ENCODE measurements around the gene TMA7B.

The TMA7B gene

GRCh38 chr22:40009292-40009774, 49.1 kb downstream of the TMA7B start:
- H3K4me3 ChIP-seq (ENCODE audit: low read length): no peak overlapping the region
- TF ChIP-seq, protein P1, sequence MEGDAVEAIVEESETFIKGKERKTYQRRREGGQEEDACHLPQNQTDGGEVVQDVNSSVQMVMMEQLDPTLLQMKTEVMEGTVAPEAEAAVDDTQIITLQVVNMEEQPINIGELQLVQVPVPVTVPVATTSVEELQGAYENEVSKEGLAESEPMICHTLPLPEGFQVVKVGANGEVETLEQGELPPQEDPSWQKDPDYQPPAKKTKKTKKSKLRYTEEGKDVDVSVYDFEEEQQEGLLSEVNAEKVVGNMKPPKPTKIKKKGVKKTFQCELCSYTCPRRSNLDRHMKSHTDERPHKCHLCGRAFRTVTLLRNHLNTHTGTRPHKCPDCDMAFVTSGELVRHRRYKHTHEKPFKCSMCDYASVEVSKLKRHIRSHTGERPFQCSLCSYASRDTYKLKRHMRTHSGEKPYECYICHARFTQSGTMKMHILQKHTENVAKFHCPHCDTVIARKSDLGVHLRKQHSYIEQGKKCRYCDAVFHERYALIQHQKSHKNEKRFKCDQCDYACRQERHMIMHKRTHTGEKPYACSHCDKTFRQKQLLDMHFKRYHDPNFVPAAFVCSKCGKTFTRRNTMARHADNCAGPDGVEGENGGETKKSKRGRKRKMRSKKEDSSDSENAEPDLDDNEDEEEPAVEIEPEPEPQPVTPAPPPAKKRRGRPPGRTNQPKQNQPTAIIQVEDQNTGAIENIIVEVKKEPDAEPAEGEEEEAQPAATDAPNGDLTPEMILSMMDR (conservative IDR thresholded peaks at IDR 0.05; ENCODE audit: low read length): no peak
- no peak for DNase-seq (ENCODE audit: low read depth)

GRCh38 chr22:40009951-40010671, 49.9 kb downstream of the TMA7B start:
- no peak for DNase-seq (ENCODE audit: low read depth)
- H3K4me3 ChIP-seq (ENCODE audit: low read length): no peak overlapping the region

GRCh38 chr22:40010746-40011145, 50.5 kb downstream of the TMA7B start:
- TF ChIP-seq, protein P1 (conservative IDR thresholded peaks at IDR 0.05; ENCODE audit: low read length): no peak
- DNase-seq (ENCODE audit: low read depth): no peak
- no peak overlapping the region for H3K4me3 ChIP-seq (ENCODE audit: low read length)

More at GRCh38 chr22:40009951-40010671, 49.9 kb downstream of the TMA7B start:
- TF ChIP-seq, protein P1 (conservative IDR thresholded peaks at IDR 0.05; ENCODE audit: low read length): no peak

All from AG10803 (cell line).